Neural progenitor cell (in vitro differentiated cells): ENCODE data around the gene TOR1A.

Experiments
- EZH2 ChIP-seq: fragments of 200-600 bp; sonication (generic); IDR thresholded peaks from 2 replicates; pipeline ENCODE4 v1.6.1; 2017; ENCODE audit warnings: antibody characterized with exemption, mild to moderate bottlenecking, moderate library complexity
- TF ChIP-seq, protein P1 (sequence below): fragments of 200-600 bp; sonication (generic); IDR thresholded peaks from 2 replicates; pipeline ENCODE4 v1.5.1; 2017; ENCODE audit warnings: antibody characterized with exemption, mild to moderate bottlenecking

DNA sequence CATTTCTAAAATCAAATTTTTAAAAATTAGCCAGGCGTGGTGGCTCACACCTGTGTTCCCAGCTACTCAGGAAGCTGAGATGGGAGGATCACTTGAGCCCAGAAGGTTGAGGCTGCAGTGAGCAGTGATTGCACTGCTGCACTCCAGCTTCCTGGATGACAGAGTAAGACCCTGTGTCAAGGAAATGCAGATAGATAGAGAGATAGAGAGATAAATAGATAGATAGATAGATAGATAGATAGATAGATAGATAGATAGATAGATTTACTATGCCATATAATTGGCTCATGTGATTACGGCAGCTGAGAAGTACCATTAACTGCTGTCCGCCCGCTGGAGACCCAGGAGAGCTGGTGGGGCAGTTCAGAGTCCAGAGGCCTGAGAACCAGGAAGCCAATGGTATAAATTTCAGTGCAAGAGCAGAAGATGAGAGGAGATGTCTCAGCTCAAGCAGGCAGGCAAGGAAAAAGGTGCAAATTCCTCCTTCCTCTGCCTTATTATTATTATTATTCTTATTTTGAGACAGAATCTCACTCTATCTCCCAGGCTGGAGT, 58.1 kb downstream of the TOR1A start:
- TF ChIP-seq, protein P1, sequence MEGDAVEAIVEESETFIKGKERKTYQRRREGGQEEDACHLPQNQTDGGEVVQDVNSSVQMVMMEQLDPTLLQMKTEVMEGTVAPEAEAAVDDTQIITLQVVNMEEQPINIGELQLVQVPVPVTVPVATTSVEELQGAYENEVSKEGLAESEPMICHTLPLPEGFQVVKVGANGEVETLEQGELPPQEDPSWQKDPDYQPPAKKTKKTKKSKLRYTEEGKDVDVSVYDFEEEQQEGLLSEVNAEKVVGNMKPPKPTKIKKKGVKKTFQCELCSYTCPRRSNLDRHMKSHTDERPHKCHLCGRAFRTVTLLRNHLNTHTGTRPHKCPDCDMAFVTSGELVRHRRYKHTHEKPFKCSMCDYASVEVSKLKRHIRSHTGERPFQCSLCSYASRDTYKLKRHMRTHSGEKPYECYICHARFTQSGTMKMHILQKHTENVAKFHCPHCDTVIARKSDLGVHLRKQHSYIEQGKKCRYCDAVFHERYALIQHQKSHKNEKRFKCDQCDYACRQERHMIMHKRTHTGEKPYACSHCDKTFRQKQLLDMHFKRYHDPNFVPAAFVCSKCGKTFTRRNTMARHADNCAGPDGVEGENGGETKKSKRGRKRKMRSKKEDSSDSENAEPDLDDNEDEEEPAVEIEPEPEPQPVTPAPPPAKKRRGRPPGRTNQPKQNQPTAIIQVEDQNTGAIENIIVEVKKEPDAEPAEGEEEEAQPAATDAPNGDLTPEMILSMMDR = no peak
- TF ChIP-seq EZH2 = no peak
